ENCODE data around the gene PDS5A. TPM values are rescaled to one million over a fixed set of nuclear protein-coding genes. Genes with fewer than 3 reads are reported as not detected.

The PDS5A gene
- total RNA-seq, 1 donor from 2014 or later: 69.3 TPM

- H3K4me3 ChIP-seq (ENCODE audit: low read depth, low read length): no peak overlapping the region
- peak; percentile 32 for DNase-seq (ENCODE audit: low read depth)
- no peaks in the 10 kb centered on the region for H3K36me3 ChIP-seq (ENCODE audit: control insufficient read depth, insufficient read depth, low read length)
- TF ChIP-seq CTCF (IDR thresholded peaks at IDR 0.05; ENCODE audit: insufficient read depth, low read length, poor library complexity, severe bottlenecking): no peak
- no peaks in the 10 kb centered on the region for H3K27me3 ChIP-seq (ENCODE audit: control insufficient read depth, insufficient read depth, low read length)
Observed at GRCh38 chr4:39825090-39825489, 152.6 kb downstream of the PDS5A start.

GRCh38 chr4:39823191-39823590, 154.5 kb downstream of the PDS5A start:
- no peaks in the 10 kb centered on the region for H3K27me3 ChIP-seq (ENCODE audit: control insufficient read depth, insufficient read depth, low read length)
- no peak for DNase-seq (ENCODE audit: low read depth)
- H3K36me3 ChIP-seq (ENCODE audit: control insufficient read depth, insufficient read depth, low read length): no peaks in the 10 kb centered on the region
- no peak overlapping the region for H3K4me3 ChIP-seq (ENCODE audit: low read depth, low read length)
- no peak for TF ChIP-seq CTCF (IDR thresholded peaks at IDR 0.05; ENCODE audit: insufficient read depth, low read length, poor library complexity, severe bottlenecking)

GRCh38 chr4:39822662-39823061, 155.0 kb downstream of the PDS5A start:
- no peak for DNase-seq (ENCODE audit: low read depth)

GRCh38 chr4:39821951-39822350, 155.8 kb downstream of the PDS5A start:
- TF ChIP-seq CTCF (IDR thresholded peaks at IDR 0.05; ENCODE audit: insufficient read depth, low read length, poor library complexity, severe bottlenecking): no peak
- DNase-seq (ENCODE audit: low read depth): no peak
- no peak overlapping the region for H3K4me3 ChIP-seq (ENCODE audit: low read depth, low read length)
- H3K27me3 ChIP-seq (ENCODE audit: control insufficient read depth, insufficient read depth, low read length): no peaks in the 10 kb centered on the region
- no peaks in the 10 kb centered on the region for H3K36me3 ChIP-seq (ENCODE audit: control insufficient read depth, insufficient read depth, low read length)

More at GRCh38 chr4:39822662-39823061, 155.0 kb downstream of the PDS5A start:
- Histone ChIP-seq H3K27me3 (ENCODE audit: control insufficient read depth, insufficient read depth, low read length) (no peaks in the 10 kb centered on the region), H3K4me3 (ENCODE audit: low read depth, low read length) (no peak overlapping the region), H3K36me3 (ENCODE audit: control insufficient read depth, insufficient read depth, low read length) (no peaks in the 10 kb centered on the region)
- TF ChIP-seq CTCF (IDR thresholded peaks at IDR 0.05; ENCODE audit: insufficient read depth, low read length, poor library complexity, severe bottlenecking): no peak

- Histone ChIP-seq H3K27me3 (ENCODE audit: control insufficient read depth, insufficient read depth, low read length) (no peaks in the 10 kb centered on the region), H3K4me3 (ENCODE audit: low read depth, low read length) (no peak overlapping the region), H3K36me3 (ENCODE audit: control insufficient read depth, insufficient read depth, low read length) (no peaks in the 10 kb centered on the region)
- no peak for TF ChIP-seq CTCF (IDR thresholded peaks at IDR 0.05; ENCODE audit: insufficient read depth, low read length, poor library complexity, severe bottlenecking)
- no peak for DNase-seq (ENCODE audit: low read depth)
Observed at GRCh38 chr4:39820186-39820585, 157.5 kb downstream of the PDS5A start.

- no peak for DNase-seq (ENCODE audit: low read depth)
- H3K36me3 ChIP-seq (ENCODE audit: control insufficient read depth, insufficient read depth, low read length): no peaks in the 10 kb centered on the region
- H3K4me3 ChIP-seq (ENCODE audit: low read depth, low read length): no peak overlapping the region
- H3K27me3 ChIP-seq (ENCODE audit: control insufficient read depth, insufficient read depth, low read length): no peaks in the 10 kb centered on the region
- no peak for TF ChIP-seq CTCF (IDR thresholded peaks at IDR 0.05; ENCODE audit: insufficient read depth, low read length, poor library complexity, severe bottlenecking)
Observed at GRCh38 chr4:39818646-39819045, 159.1 kb downstream of the PDS5A start.
